HG02981 (cell line): ENCODE results near the gene DTWD1.
"Not testable (repeated sequence)": the region's sequence is repeated elsewhere in the genome, so short reads cannot be mapped to it uniquely, and the experiment has no call there.

Experiments
- ATAC-seq: cut with Tn5 transposase; IDR thresholded peaks from one replicate; pipeline ENCODE4 v1.9.1; 2021; ENCODE audit warnings: mild to moderate bottlenecking, moderate library complexity; ENCODE audit not compliant: unreplicated experiment

Gene DTWD1

GRCh38 chr15:49620658-49621368 lies at the start of gene DTWD1, which contains the start of gene FAM227B:
Gene DTWD1 (plus strand): TSS chr15:49621048. CDS start chr15:49625168, 4,120 bp downstream.
Gene FAM227B (minus strand): TSS chr15:49620818. CDS start chr15:49615171, 5,647 bp downstream.
- ATAC-seq = peak; percentile 99

GRCh38 chr15:49573421-49573820 lies 47.4 kb upstream of the DTWD1 start:
- ATAC-seq = no peak

- ATAC-seq = peak; percentile 54
Measured at GRCh38 chr15:49589030-49589429, 31.8 kb upstream of the DTWD1 start.

GRCh38 chr15:49592829-49593316 lies 28.0 kb upstream of the DTWD1 start:
- not testable (repeated sequence) for ATAC-seq

GRCh38 chr15:49604625-49605409 lies 16.0 kb upstream of the DTWD1 start:
- no peak for ATAC-seq

- no peak for ATAC-seq
Measured at GRCh38 chr15:49605588-49605987, 15.3 kb upstream of the DTWD1 start.

GRCh38 chr15:49606594-49606993 lies 14.3 kb upstream of the DTWD1 start:
- ATAC-seq = no peak

- no peak for ATAC-seq
Measured at GRCh38 chr15:49610157-49610918, 10.5 kb upstream of the DTWD1 start.

GRCh38 chr15:49612240-49612639 lies 8.6 kb upstream of the DTWD1 start:
- ATAC-seq = not testable (repeated sequence)

- no peak for ATAC-seq
Measured at GRCh38 chr15:49619226-49619625, 1.6 kb upstream of the DTWD1 start.

GRCh38 chr15:49620199-49620598 lies 649 bp upstream of the DTWD1 start:
- no peak for ATAC-seq

- ATAC-seq = no peak
Measured at GRCh38 chr15:49621401-49621811, 558 bp downstream of the DTWD1 start.

GRCh38 chr15:49621887-49622286 lies 1.0 kb downstream of the DTWD1 start:
- ATAC-seq = no peak

GRCh38 chr15:49622561-49622960 lies 1.7 kb downstream of the DTWD1 start:
- ATAC-seq = no peak

- no peak for ATAC-seq
Measured at GRCh38 chr15:49624056-49624455, 3.2 kb downstream of the DTWD1 start.

GRCh38 chr15:49625460-49626036 lies 4.7 kb downstream of the DTWD1 start:
- ATAC-seq = no peak

- ATAC-seq = no peak
Measured at GRCh38 chr15:49627407-49627877, 6.6 kb downstream of the DTWD1 start.

GRCh38 chr15:49628379-49628778 lies 7.5 kb downstream of the DTWD1 start:
- no peak for ATAC-seq

- no peak for ATAC-seq
Measured at GRCh38 chr15:49637857-49638256, 17.0 kb downstream of the DTWD1 start.

GRCh38 chr15:49644364-49644794 lies 23.5 kb downstream of the DTWD1 start:
- ATAC-seq = no peak

- no peak for ATAC-seq
Measured at GRCh38 chr15:49645277-49645676, 24.4 kb downstream of the DTWD1 start.
